Naive B cell (primary cell): ENCODE measurements around the gene GPR137. TPM values are rescaled to one million over a fixed set of nuclear protein-coding genes. Genes with fewer than 3 reads are reported as not detected.

Experiments used
- ATAC-seq, 2 donors: fragments of 150-1000 bp; cut with Tn5 transposase; 2 replicates each; pipeline ENCODE4 v1.10.0; 2021; ENCODE audit warnings: low read depth in 2 of 2, mild to moderate bottlenecking in 2 of 2, moderate library complexity in 2 of 2
- DNase-seq: peaks from one replicate; pipeline ENCODE4 v3.0.0; 2022
- H3K27ac Mint-ChIP-seq, 6 donors: one replicate each; pipeline ENCODE4 v1.8.0; 2020 to 2022; ENCODE audit warnings: mild to moderate bottlenecking in 6 of 6, mixed read lengths in 6 of 6, moderate library complexity in 5 of 6, inconsistent platforms in 2 of 6
- H3K27me3 Mint-ChIP-seq, 3 donors: one replicate each; pipeline ENCODE4 v1.8.0; 2021 to 2022; ENCODE audit warnings: mixed read lengths in 3 of 3, mild to moderate bottlenecking in 1 of 3
- H3K36me3 Mint-ChIP-seq, 2 donors: one replicate each; pipeline ENCODE4 v1.8.0; 2020 to 2022; ENCODE audit warnings: mixed read lengths in 2 of 2, inconsistent platforms in 1 of 2, mild to moderate bottlenecking in 1 of 2
- H3K4me1 Mint-ChIP-seq, 3 donors: one replicate each; pipeline ENCODE4 v1.8.0; 2020 to 2022; ENCODE audit warnings: mixed read lengths in 3 of 3, inconsistent platforms in 1 of 3, mild to moderate bottlenecking in 1 of 3, moderate library complexity in 1 of 3
- H3K4me3 Mint-ChIP-seq, 8 donors: one replicate each; pipeline ENCODE4 v1.8.0; 2020 to 2022; ENCODE audit warnings: mild to moderate bottlenecking in 8 of 8, mixed read lengths in 8 of 8, moderate library complexity in 8 of 8, inconsistent platforms in 2 of 8
- H3K9me3 Mint-ChIP-seq, 7 donors: one replicate each; pipeline ENCODE4 v1.8.0; 2020 to 2022; ENCODE audit warnings: mixed read lengths in 7 of 7, mild to moderate bottlenecking in 5 of 7, inconsistent platforms in 2 of 7, moderate library complexity in 1 of 7
- polyA plus RNA-seq, 6 donors: library from polyadenylated mRNA; unstranded; fragments of 300-500 nt; fragmentation: Illumina TruSeq; gene quantifications; one replicate each; pipeline ENCODE4 v1.2.3, GENCODE V29; 2021; ENCODE audit warnings: low read depth in 6 of 6

Gene GPR137
- polyA plus RNA-seq, 6 donors from 2014 or later: 17.3 to 35.5 (median 21.0) TPM

DNA sequence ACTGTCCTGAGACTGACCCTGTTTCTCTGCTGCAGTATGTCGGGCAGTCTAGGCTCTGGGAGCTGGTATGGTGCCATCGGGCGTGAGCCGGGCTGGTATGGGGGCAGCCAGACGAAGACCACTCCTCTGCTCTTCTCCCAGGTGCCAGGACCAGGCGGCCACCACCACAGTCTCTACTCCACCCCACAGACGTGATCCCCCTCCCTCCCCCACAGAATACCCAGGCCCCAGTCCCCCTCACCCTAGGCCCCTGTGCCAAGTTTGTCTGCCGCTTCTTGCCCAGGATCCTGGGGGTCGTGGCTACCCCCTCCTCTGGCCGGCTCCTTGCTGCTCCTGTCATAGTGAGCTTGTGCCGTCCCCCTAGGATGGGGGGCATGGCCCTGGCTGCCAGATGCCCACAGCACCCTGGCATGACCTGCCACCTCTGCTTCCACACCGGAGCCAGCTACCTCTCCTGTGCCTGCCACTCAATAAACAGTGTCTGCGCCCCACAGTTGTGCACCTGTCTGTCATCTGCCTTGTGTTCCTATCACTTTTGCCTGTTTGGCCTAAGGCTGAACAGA, 3.4 kb downstream of the GPR137 start:
- peak overlapping the region in 1 of 6 donors; percentile 34 for H3K27ac Mint-ChIP-seq
- H3K9me3 Mint-ChIP-seq: no peaks in the 10 kb centered on the region
- ATAC-seq (no peak), DNase-seq (no peak)
- peak overlapping the region in 2 of 8 donors; percentile 10 to 48 for H3K4me3 Mint-ChIP-seq
- peaks cover 16 to 29% (median 20%) of the 10 kb centered on the region in 3 donors for H3K27me3 Mint-ChIP-seq
- peaks cover 17 to 26% (median 17%) of the 10 kb centered on the region in 3 donors for H3K4me1 Mint-ChIP-seq
- peaks cover 0 to 7% of the 10 kb centered on the region in 2 donors for H3K36me3 Mint-ChIP-seq

DNA sequence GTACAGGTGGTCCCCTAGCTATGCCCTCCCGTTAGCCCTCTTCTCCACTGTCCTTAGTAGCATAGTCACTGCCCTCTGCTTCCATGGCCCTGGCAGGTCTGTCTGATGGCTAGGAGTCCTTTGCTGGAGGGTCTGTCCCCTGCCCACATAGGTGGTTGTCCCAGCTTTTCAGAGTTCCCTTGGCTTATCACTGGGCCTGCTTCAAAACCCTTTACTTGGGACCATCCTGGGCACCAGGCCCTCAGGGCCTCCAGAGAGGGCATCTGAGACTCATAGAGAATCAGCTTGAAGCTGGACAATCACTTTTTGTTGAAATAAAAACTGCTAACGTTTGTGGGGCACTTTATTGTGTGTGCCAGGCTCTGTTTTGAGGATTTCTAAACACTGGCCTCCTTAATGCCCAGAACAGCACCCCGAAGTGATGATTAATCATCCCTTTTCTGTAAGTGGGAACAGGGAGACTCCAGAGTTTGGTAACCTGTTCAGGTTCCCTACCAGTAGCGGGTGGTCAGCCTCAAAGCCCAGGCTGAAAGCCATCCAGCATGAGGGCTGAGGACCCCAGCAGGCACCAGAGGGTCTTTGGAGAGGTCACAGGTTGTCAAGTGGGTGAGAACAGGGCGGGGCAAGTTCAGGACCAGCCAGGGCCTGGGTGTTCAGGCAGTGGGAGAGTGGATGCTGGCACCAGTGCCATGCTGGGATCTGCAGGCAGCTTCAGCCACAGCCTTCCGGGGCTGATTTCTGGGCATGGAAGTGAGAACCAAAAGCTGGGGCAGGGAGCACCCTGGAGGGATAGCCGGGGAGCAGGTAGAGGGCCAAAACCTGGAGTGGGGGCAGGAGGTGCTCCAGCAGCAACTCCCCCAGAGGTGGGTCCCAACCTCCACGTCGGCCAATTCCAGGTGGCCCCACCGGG, 5.0 kb downstream of the GPR137 start:
- Mint-ChIP-seq H3K27ac (peak overlapping the region in 3 of 6 donors; percentile 19 to 62 (median 22)), H3K36me3 (peaks cover 0 to 7% of the 10 kb centered on the region in 2 donors), H3K9me3 (no peaks in the 10 kb centered on the region), H3K27me3 (peaks cover 27 to 44% (median 33%) of the 10 kb centered on the region in 3 donors), H3K4me3 (peak overlapping the region; percentile 56 to 88 (median 80)), H3K4me1 (peaks cover 17 to 22% (median 17%) of the 10 kb centered on the region in 3 donors)
- DNase-seq (no peak), ATAC-seq (no peak)

DNA sequence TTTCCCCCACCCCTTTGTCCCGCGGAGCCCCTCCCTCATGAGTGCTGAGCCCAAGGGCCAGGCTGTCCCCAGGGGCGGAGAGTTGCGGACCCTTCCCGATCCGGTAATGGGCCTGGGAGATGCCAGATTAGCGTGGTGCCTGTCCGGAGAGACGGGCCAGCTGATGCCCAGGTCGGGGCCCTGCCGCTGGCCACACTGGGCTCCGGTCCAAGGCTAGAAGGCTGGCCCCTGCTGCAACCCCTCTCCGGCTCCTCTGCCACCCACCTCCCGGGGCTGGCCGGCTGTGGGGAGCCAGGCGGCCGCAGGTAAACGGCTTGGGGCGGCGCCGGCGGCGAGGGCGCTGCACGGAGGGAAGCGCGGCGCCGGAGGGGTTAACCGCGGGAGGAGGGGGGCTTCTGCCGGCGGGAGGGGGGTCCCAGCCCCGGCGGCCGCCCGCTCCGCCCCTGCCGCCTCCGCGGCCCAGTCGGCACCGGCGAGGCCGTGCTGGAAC, 5.7 kb downstream of the GPR137 start, which contains the start of gene KCNK4:
Gene KCNK4, plus strand, starts transcription at position 41 of the 490 bp plus-strand sequence. CDS start 1,717 bp downstream, outside the sequence.
- Mint-ChIP-seq H3K27ac (peak within 1 kb of the TSS in 3 of 6 donors; percentile 19 to 62 (median 22)), H3K4me3 (peak within 1 kb of the TSS; percentile 56 to 88 (median 80)), H3K9me3 (no peaks in the 10 kb centered on the region), H3K27me3 (peaks cover 34 to 51% (median 38%) of the 10 kb centered on the region in 3 donors), H3K4me1 (peaks cover 15 to 19% (median 16%) of the 10 kb centered on the region in 3 donors), H3K36me3 (peaks cover 0 to 7% of the 10 kb centered on the region in 2 donors)
- ATAC-seq (no peak), DNase-seq (no peak)

DNA sequence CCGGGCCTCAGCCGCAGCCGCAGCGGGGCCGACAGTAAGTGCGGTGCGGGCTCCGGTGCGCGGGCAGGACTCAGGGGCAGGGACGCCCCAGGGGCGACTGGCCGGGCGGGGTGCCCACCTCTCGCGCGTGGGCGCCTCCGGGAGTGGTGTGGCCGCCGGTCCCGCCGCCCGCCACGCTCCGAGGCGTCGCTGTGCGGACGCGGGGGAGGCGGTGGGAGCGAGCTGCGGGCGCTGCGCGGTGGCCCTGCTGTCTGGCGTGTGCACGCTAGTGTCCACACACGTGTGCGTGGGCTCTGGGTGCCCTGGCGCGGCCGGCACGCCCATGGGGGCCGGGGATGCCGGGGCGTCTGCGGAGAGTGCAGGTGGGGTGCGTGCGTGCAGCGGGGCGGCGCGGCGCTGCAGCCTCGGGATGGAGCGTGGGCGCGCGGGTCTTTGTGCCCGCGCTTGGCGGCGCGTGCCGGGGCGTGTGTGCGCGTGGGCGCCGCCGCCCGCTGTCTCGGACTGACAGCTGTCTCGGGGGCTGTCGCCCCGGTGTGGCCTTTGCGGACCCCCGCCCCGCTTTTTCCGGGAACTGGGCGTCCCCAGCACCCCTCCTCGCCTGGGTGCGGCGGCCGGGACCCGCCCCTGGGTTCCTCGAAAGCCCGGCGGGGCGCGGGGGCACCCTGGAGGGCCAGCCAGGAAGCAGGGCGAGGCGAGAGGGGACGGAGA, 6.3 kb downstream of the GPR137 start:
- Mint-ChIP-seq H3K4me3 (peak overlapping the region in 2 of 8 donors; percentile 37 to 78), H3K36me3 (peaks cover 0 to 7% of the 10 kb centered on the region in 2 donors), H3K27ac (peak overlapping the region in 1 of 6 donors; percentile 68), H3K4me1 (peaks cover 9 to 17% (median 10%) of the 10 kb centered on the region in 3 donors), H3K9me3 (no peaks in the 10 kb centered on the region), H3K27me3 (peaks cover 39 to 57% (median 44%) of the 10 kb centered on the region in 3 donors)
- peak; percentile 65 to 73 for ATAC-seq
- peak; percentile 18 for DNase-seq

DNA sequence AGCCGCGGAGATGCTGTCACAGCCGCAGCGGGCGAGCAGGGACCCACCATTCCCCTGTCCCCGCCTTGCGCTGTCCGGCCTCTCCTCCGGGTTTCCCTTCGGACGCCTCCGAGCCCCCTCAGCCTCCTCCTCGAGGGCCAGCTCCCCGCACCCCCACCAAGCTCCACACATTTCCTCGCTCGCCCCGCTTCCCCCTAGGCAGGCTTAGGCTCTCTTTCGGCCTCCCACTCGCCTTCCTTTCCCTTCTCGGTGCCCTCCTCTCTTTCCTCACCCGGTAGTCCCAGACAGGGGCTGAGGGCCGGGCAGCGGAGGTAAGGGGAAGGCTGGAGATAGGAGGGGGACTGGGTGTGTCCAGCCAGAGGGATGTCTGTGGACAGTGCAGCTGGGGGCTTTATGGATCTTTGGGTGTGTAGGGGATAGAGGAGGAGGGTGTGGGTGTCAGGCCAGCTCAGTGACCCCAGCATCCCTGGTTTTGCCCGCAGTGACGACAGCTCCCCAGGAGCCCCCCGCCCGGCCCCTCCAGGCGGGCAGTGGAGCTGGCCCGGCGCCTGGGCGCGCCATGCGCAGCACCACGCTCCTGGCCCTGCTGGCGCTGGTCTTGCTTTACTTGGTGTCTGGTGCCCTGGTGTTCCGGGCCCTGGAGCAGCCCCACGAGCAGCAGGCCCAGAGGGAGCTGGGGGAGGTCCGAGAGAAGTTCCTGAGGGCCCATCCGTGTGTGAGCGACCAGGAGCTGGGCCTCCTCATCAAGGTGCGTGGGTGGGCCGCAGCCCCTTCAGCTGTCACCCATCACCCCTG, 7.0 kb downstream of the GPR137 start:
- no peak for DNase-seq
- H3K27me3 Mint-ChIP-seq: peaks cover 45 to 64% (median 51%) of the 10 kb centered on the region in 3 donors

DNA sequence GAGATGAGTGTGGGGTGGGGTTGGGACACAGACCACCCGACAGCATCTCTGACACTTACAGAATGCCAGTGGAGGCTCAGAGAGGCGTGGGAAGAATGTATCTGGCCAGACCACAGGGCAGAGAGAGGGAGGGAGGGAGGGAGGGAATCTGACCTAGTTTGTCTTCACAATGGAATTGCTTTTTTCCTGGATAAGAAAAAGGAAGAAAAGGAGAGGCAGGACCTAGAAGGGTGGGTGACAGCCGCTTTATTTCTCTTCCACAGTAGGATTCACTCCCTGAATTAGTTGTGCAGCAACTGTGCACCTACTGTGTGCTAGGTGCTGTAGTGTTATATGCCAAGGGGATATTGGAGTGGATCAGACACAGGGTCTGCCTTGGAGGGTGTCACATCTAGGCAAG, 9.1 kb downstream of the GPR137 start:
- ATAC-seq (no peak), DNase-seq (no peak)
- Mint-ChIP-seq H3K27ac (no peak overlapping the region), H3K4me1 (peaks cover 18 to 35% (median 23%) of the 10 kb centered on the region in 3 donors), H3K27me3 (peaks cover 54 to 84% (median 68%) of the 10 kb centered on the region in 3 donors), H3K4me3 (peak overlapping the region in 1 of 8 donors; percentile 57), H3K9me3 (no peaks in the 10 kb centered on the region), H3K36me3 (peaks cover 0 to 7% of the 10 kb centered on the region in 2 donors)

More for the DNA sequence above, 7.0 kb downstream of the GPR137 start:
- H3K9me3 Mint-ChIP-seq: no peaks in the 10 kb centered on the region
- peak overlapping the region in 2 of 6 donors; percentile 58 to 68 for H3K27ac Mint-ChIP-seq
- ATAC-seq: peak in 1 of 2 donors; percentile 15
- H3K36me3 Mint-ChIP-seq: peaks cover 0 to 7% of the 10 kb centered on the region in 2 donors
- H3K4me1 Mint-ChIP-seq: peaks cover 12 to 24% (median 13%) of the 10 kb centered on the region in 3 donors
- peak overlapping the region in 7 of 8 donors; percentile 37 to 84 (median 70) for H3K4me3 Mint-ChIP-seq

DNA sequence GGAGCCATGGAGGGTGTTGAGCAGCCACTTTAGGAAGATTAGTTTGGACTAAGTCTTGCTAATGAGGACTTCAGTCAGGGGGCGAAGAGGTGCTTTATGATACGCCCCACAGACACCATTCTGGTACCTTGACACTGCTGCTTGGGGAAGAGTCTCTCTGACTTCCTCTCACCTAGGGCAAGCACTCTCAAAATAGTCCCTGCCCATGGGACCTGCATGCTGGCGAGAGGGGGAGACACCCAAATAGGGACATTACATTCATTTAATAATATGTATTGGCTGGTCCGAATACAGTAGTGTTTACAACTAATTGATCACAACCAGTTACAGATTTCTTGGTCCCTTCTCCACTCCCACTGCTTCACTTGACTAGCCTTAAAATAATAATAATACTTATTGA, 10.1 kb downstream of the GPR137 start:
- ATAC-seq (no peak), DNase-seq (no peak)
- Mint-ChIP-seq H3K4me3 (peak overlapping the region in 1 of 8 donors; percentile 30), H3K4me1 (peaks cover 23 to 41% (median 28%) of the 10 kb centered on the region in 3 donors), H3K27ac (no peak overlapping the region), H3K9me3 (no peaks in the 10 kb centered on the region), H3K36me3 (peaks cover 0 to 3% of the 10 kb centered on the region in 2 donors), H3K27me3 (peaks cover 55 to 88% (median 73%) of the 10 kb centered on the region in 3 donors)

DNA sequence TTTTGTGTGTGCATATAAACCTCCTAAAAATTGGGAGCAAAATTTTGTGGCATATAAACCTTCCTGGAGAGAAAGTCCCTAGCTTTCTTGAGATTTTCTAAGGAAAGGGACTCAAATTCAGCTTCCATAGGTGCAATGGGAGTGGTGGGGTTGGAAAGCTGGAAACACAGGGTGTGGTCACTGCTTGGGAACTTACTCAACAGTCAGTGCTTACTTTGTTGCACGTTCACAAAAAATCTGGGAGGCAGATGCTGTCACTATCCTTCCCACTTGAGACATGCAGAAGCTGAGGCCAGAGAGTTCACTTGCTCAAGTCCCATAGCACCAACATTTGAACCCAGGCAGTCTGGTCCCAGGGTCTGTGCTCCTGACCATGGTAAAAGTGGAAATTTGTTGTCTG, 10.6 kb downstream of the GPR137 start:
- no peaks in the 10 kb centered on the region for H3K9me3 Mint-ChIP-seq
- H3K36me3 Mint-ChIP-seq: no peaks in the 10 kb centered on the region
- no peak for ATAC-seq
- H3K4me3 Mint-ChIP-seq: peak overlapping the region in 1 of 8 donors; percentile 30
- H3K27ac Mint-ChIP-seq: no peak overlapping the region
- no peak for DNase-seq
- H3K4me1 Mint-ChIP-seq: peaks cover 21 to 42% (median 31%) of the 10 kb centered on the region in 3 donors
- peaks cover 58 to 87% (median 72%) of the 10 kb centered on the region in 3 donors for H3K27me3 Mint-ChIP-seq

DNA sequence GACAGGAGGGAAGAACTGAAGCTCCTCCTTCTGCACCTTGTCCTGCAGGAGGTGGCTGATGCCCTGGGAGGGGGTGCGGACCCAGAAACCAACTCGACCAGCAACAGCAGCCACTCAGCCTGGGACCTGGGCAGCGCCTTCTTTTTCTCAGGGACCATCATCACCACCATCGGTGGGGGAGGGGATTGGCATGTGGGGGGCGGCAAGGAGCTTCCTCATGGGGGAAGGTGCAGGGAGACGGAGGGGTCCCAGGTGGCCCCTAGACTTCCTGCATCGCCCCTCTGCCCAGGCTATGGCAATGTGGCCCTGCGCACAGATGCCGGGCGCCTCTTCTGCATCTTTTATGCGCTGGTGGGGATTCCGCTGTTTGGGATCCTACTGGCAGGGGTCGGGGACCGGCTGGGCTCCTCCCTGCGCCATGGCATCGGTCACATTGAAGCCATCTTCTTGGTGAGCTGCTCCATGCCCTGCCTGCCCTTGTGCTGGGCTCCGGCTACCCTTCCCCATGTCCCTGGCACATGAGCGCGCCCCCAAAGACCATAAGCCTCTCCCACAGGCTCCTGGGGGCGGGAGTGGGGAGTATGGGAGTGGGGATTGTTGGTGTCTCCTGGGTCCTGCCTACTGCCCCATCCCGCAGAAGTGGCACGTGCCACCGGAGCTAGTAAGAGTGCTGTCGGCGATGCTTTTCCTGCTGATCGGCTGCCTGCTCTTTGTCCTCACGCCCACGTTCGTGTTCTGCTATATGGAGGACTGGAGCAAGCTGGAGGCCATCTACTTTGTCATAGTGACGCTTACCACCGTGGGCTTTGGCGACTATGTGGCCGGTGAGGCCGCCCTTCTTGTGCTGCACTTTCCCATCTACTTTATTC, 11.4 kb downstream of the GPR137 start:
- Mint-ChIP-seq H3K9me3 (no peaks in the 10 kb centered on the region), H3K4me3 (peak overlapping the region in 2 of 8 donors; percentile 30 to 31), H3K27me3 (peaks cover 58 to 87% (median 72%) of the 10 kb centered on the region in 3 donors), H3K27ac (peak overlapping the region in 1 of 6 donors; percentile 33), H3K36me3 (no peaks in the 10 kb centered on the region), H3K4me1 (peaks cover 21 to 43% (median 37%) of the 10 kb centered on the region in 3 donors)
- DNase-seq: no peak
- ATAC-seq: no peak

DNA sequence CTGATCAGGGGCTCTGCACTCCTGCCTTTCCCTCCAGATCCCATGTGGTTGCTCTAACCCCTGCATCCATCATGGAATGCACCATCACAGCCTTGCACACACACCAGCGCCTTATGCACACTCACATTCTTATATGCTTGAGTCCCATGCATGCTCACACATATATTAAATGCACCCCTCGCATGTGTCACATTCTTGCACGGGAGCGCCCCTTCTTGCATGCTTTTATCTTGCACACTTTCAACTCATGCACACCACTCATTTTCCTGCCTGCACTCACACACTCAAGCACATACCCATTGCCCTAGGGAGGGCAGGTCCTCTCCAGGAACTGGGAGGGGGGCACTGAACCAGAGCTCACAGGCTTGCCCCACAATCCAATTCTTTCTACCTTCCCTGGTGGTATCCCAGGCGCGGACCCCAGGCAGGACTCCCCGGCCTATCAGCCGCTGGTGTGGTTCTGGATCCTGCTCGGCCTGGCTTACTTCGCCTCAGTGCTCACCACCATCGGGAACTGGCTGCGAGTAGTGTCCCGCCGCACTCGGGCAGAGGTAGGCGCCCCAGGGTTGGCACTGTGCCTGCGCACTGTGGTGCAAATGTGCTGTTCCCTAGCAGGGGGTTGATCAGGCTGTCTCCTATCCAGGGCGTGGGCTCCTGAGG, 12.2 kb downstream of the GPR137 start:
- Mint-ChIP-seq H3K27ac (peak overlapping the region in 2 of 6 donors; percentile 83 to 95), H3K9me3 (no peaks in the 10 kb centered on the region), H3K36me3 (no peaks in the 10 kb centered on the region), H3K4me1 (peaks cover 17 to 38% (median 33%) of the 10 kb centered on the region in 3 donors), H3K27me3 (peaks cover 58 to 83% (median 66%) of the 10 kb centered on the region in 3 donors), H3K4me3 (peak overlapping the region in 2 of 8 donors; percentile 25 to 29)
- no peak for ATAC-seq
- no peak for DNase-seq
